ENCODE data around the gene MINDY4.

MINDY4 gene

GRCh38 chr7:30840141-30841024 lies 69.2 kb downstream of the MINDY4 start:
- Histone ChIP-seq H3K27ac (replicated peaks) (no peak overlapping the region), H3K4me3 (replicated peaks; ENCODE audit: insufficient read depth, low read length) (no peak overlapping the region), H3K27me3 (ENCODE audit: insufficient read depth, poor library complexity, severe bottlenecking) (no peaks in the 10 kb centered on the region)
- DNase-seq (ENCODE audit: low read depth in 1 of 2, low spot score in 1 of 2): no peak
- no peak for TF ChIP-seq CTCF (IDR thresholded peaks at IDR 0.05; ENCODE audit: insufficient read depth, low read length)
- no peak for TF ChIP-seq POLR2AphosphoS5 (IDR thresholded peaks at IDR 0.05; ENCODE audit: low read depth)
- TF ChIP-seq SPI1 (IDR thresholded peaks at IDR 0.05; ENCODE audit: borderline replicate concordance, low read depth): no peak
- no peak for TF ChIP-seq GABPA (IDR thresholded peaks at IDR 0.05; ENCODE audit: low read depth)
- TF ChIP-seq REST (IDR thresholded peaks at IDR 0.05; ENCODE audit: insufficient replicate concordance, low read depth): no peak

GRCh38 chr7:30841025-30841735 lies 70.0 kb downstream of the MINDY4 start:
- Histone ChIP-seq H3K27me3 (ENCODE audit: insufficient read depth, poor library complexity, severe bottlenecking) (no peaks in the 10 kb centered on the region), H3K27ac (replicated peaks) (no peak overlapping the region), H3K4me3 (replicated peaks; ENCODE audit: insufficient read depth, low read length) (no peak overlapping the region)
- TF ChIP-seq GABPA (IDR thresholded peaks at IDR 0.05; ENCODE audit: low read depth) (no peak), REST (IDR thresholded peaks at IDR 0.05; ENCODE audit: insufficient replicate concordance, low read depth) (no peak), SPI1 (IDR thresholded peaks at IDR 0.05; ENCODE audit: borderline replicate concordance, low read depth) (no peak), CTCF (IDR thresholded peaks at IDR 0.05; ENCODE audit: insufficient read depth, low read length) (no peak), POLR2AphosphoS5 (IDR thresholded peaks at IDR 0.05; ENCODE audit: low read depth) (no peak)
- no peak for DNase-seq (ENCODE audit: low read depth in 1 of 2, low spot score in 1 of 2)

GRCh38 chr7:30841801-30842541 lies 70.8 kb downstream of the MINDY4 start:
- TF ChIP-seq GABPA (IDR thresholded peaks at IDR 0.05; ENCODE audit: low read depth) (no peak), SPI1 (IDR thresholded peaks at IDR 0.05; ENCODE audit: borderline replicate concordance, low read depth) (no peak), REST (IDR thresholded peaks at IDR 0.05; ENCODE audit: insufficient replicate concordance, low read depth) (no peak), CTCF (IDR thresholded peaks at IDR 0.05; ENCODE audit: insufficient read depth, low read length) (no peak), POLR2AphosphoS5 (IDR thresholded peaks at IDR 0.05; ENCODE audit: low read depth) (no peak)
- DNase-seq (ENCODE audit: low read depth in 1 of 2, low spot score in 1 of 2): no peak
- Histone ChIP-seq H3K27me3 (ENCODE audit: insufficient read depth, poor library complexity, severe bottlenecking) (no peaks in the 10 kb centered on the region), H3K27ac (replicated peaks) (no peak overlapping the region), H3K4me3 (replicated peaks; ENCODE audit: insufficient read depth, low read length) (no peak overlapping the region)

Data from HL-60 (cell line).